ENCODE results near the gene BAD. TPM values are rescaled to one million over a fixed set of nuclear protein-coding genes. Genes with fewer than 3 reads are reported as not detected.
A peak's percentile ranks its signal among the peaks of the same experiment; 100 is the strongest.

The BAD gene
- total and polyA plus RNA-seq, 11 donors, result 41.5 to 123 (median 58.5) TPM

- Histone ChIP-seq H3K9me3 (no peaks in the 10 kb centered on the region), H3K27me3 (peaks cover 18 to 63% (median 45%) of the 10 kb centered on the region in 9 donors), H3K4me3 (peak within 1 kb of the TSS; percentile 23 to 52 (median 38)), H3K27ac (no peak within 1 kb of the TSS), H3K36me3 (no peaks in the 10 kb centered on the region), H3K4me1 (peaks cover 3 to 26% (median 12%) of the 10 kb centered on the region in 12 donors)
- TF ChIP-seq, protein P1, sequence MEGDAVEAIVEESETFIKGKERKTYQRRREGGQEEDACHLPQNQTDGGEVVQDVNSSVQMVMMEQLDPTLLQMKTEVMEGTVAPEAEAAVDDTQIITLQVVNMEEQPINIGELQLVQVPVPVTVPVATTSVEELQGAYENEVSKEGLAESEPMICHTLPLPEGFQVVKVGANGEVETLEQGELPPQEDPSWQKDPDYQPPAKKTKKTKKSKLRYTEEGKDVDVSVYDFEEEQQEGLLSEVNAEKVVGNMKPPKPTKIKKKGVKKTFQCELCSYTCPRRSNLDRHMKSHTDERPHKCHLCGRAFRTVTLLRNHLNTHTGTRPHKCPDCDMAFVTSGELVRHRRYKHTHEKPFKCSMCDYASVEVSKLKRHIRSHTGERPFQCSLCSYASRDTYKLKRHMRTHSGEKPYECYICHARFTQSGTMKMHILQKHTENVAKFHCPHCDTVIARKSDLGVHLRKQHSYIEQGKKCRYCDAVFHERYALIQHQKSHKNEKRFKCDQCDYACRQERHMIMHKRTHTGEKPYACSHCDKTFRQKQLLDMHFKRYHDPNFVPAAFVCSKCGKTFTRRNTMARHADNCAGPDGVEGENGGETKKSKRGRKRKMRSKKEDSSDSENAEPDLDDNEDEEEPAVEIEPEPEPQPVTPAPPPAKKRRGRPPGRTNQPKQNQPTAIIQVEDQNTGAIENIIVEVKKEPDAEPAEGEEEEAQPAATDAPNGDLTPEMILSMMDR (IDR thresholded peaks at IDR 0.05), result no peak
- no peak for TF ChIP-seq POLR2A (IDR thresholded peaks at IDR 0.05)
- peak in 1 of 5 donors; percentile 19 for DNase-seq
- intact Hi-C loops (cut with DNase I), result no loop called here
- no peak for ATAC-seq
- 3 to 4% (median 3%) methylated on average over 16 to 45 of the region's 45 CpGs for WGBS, 4 donors
Measured at GRCh38 chr11:64291262-64291751, 6.8 kb upstream of the BAD start, which contains the start of gene KCNK4. Gene KCNK4 (plus strand): TSS chr11:64291302. CDS start chr11:64293019, 1,717 bp downstream.

DNA sequence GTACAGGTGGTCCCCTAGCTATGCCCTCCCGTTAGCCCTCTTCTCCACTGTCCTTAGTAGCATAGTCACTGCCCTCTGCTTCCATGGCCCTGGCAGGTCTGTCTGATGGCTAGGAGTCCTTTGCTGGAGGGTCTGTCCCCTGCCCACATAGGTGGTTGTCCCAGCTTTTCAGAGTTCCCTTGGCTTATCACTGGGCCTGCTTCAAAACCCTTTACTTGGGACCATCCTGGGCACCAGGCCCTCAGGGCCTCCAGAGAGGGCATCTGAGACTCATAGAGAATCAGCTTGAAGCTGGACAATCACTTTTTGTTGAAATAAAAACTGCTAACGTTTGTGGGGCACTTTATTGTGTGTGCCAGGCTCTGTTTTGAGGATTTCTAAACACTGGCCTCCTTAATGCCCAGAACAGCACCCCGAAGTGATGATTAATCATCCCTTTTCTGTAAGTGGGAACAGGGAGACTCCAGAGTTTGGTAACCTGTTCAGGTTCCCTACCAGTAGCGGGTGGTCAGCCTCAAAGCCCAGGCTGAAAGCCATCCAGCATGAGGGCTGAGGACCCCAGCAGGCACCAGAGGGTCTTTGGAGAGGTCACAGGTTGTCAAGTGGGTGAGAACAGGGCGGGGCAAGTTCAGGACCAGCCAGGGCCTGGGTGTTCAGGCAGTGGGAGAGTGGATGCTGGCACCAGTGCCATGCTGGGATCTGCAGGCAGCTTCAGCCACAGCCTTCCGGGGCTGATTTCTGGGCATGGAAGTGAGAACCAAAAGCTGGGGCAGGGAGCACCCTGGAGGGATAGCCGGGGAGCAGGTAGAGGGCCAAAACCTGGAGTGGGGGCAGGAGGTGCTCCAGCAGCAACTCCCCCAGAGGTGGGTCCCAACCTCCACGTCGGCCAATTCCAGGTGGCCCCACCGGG is 6.1 kb upstream of the BAD start:
- TF ChIP-seq, protein P1 (IDR thresholded peaks at IDR 0.05), result no peak
- no peak for TF ChIP-seq POLR2A (IDR thresholded peaks at IDR 0.05)
- intact Hi-C loops (cut with DNase I), result no loop called here
- Histone ChIP-seq H3K4me3 (no peak overlapping the region), H3K36me3 (no peaks in the 10 kb centered on the region), H3K4me1 (peaks cover 4 to 32% (median 17%) of the 10 kb centered on the region in 12 donors), H3K27ac (no peak overlapping the region), H3K27me3 (peaks cover 18 to 56% (median 40%) of the 10 kb centered on the region in 9 donors), H3K9me3 (no peaks in the 10 kb centered on the region)
- no peak for ATAC-seq
- no peak for DNase-seq
- 53 to 65% (median 55%) methylated on average over 9 to 10 of the region's 10 CpGs for WGBS, 4 donors

DNA sequence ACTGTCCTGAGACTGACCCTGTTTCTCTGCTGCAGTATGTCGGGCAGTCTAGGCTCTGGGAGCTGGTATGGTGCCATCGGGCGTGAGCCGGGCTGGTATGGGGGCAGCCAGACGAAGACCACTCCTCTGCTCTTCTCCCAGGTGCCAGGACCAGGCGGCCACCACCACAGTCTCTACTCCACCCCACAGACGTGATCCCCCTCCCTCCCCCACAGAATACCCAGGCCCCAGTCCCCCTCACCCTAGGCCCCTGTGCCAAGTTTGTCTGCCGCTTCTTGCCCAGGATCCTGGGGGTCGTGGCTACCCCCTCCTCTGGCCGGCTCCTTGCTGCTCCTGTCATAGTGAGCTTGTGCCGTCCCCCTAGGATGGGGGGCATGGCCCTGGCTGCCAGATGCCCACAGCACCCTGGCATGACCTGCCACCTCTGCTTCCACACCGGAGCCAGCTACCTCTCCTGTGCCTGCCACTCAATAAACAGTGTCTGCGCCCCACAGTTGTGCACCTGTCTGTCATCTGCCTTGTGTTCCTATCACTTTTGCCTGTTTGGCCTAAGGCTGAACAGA is 4.6 kb upstream of the BAD start:
- DNase-seq (peak in 1 of 5 donors; percentile 15), ATAC-seq (no peak)
- WGBS, 4 donors, result 93 to 97% (median 94%) methylated on average over 9 to 13 of the region's 13 CpGs
- Histone ChIP-seq H3K9me3 (no peaks in the 10 kb centered on the region), H3K4me3 (no peak overlapping the region), H3K27ac (no peak overlapping the region), H3K36me3 (no peaks in the 10 kb centered on the region), H3K27me3 (peaks cover 18 to 41% (median 28%) of the 10 kb centered on the region in 9 donors), H3K4me1 (peaks cover 4 to 36% (median 19%) of the 10 kb centered on the region in 12 donors)
- intact Hi-C loops (cut with DNase I), result no loop called here
- TF ChIP-seq POLR2A (IDR thresholded peaks at IDR 0.05), result no peak
- TF ChIP-seq, protein P1 (IDR thresholded peaks at IDR 0.05), result no peak

DNA sequence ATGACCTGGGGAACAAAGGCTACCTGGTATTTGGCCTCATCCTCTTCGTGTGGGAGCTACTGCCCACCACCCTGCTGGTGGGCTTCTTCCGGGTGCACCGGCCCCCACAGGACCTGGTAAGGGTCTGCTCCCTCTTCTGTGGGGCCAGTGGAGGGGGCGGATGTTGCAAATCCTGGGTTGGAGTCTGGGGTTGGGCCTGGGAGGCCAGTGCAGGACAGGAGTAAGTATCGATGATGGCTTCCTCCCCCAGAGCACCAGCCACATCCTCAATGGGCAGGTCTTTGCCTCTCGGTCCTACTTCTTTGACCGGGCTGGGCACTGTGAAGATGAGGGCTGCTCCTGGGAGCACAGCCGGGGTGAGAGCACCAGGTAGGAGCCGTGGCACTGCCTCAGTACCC is 3.9 kb upstream of the BAD start:
- intact Hi-C loops (cut with DNase I), result no loop called here
- peaks cover 4 to 43% (median 26%) of the 10 kb centered on the region in 12 donors for H3K4me1 ChIP-seq

More for the DNA sequence above, 3.9 kb upstream of the BAD start:
- TF ChIP-seq POLR2A (IDR thresholded peaks at IDR 0.05), result no peak
- TF ChIP-seq, protein P1 (IDR thresholded peaks at IDR 0.05), result no peak
- ATAC-seq, result no peak
- H3K9me3 ChIP-seq, result no peaks in the 10 kb centered on the region
- H3K27me3 ChIP-seq, result peaks cover 18 to 33% (median 27%) of the 10 kb centered on the region in 9 donors
- 91 to 97% (median 92%) methylated on average over 5 to 9 of the region's 9 CpGs for WGBS, 4 donors
- no peak overlapping the region for H3K4me3 ChIP-seq
- peak in 1 of 5 donors; percentile 13 for DNase-seq
- H3K27ac ChIP-seq, result no peak overlapping the region
- peaks cover 0 to under 1% (median 0%) of the 10 kb centered on the region in 9 donors for H3K36me3 ChIP-seq

Data from heart left ventricle (tissue), 16 donors.